BE2C (cell line): ENCODE data around the gene NUTM2F. TPM values are rescaled to one million over a fixed set of nuclear protein-coding genes. Genes with fewer than 3 reads are reported as not detected.
"Not testable (repeated sequence)": the region's sequence is repeated elsewhere in the genome, so short reads cannot be mapped to it uniquely, and the experiment has no call there.

Experiments used
- DNase-seq: peaks from one replicate; pipeline ENCODE4 v3.0.0-alpha.2; 2020
- H3K27me3 ChIP-seq: fragments of 250-450 bp; sonication (Bioruptor Pico); 2 replicates; pipeline ENCODE4 v1.5.1; 2020; ENCODE audit warnings: mild to moderate bottlenecking
- H3K36me3 ChIP-seq: fragments of 250-450 bp; sonication (Bioruptor Pico); 2 replicates; pipeline ENCODE4 v1.5.1; 2020; ENCODE audit warnings: mild to moderate bottlenecking
- H3K4me1 ChIP-seq: fragments of 250-450 bp; sonication (Bioruptor Pico); 2 replicates; pipeline ENCODE4 v1.5.1; 2020
- H3K4me3 ChIP-seq: 2 replicates; pipeline ENCODE4 v1.5.1; 2011; ENCODE audit warnings: low read depth, low read length
- H3K9me3 ChIP-seq: fragments of 250-450 bp; sonication (Bioruptor Pico); 2 replicates; pipeline ENCODE4 v1.5.1; 2020
- polyA plus RNA-seq: library from polyadenylated mRNA; unstranded; fragments of >200 nt; gene quantifications from one replicate; pipeline ENCODE4 v1.2.1, GENCODE V29; 2012; ENCODE audit warnings: low read depth, missing spikeins; ENCODE audit not compliant: insufficient read length, insufficient read depth

The NUTM2F gene, protein sequence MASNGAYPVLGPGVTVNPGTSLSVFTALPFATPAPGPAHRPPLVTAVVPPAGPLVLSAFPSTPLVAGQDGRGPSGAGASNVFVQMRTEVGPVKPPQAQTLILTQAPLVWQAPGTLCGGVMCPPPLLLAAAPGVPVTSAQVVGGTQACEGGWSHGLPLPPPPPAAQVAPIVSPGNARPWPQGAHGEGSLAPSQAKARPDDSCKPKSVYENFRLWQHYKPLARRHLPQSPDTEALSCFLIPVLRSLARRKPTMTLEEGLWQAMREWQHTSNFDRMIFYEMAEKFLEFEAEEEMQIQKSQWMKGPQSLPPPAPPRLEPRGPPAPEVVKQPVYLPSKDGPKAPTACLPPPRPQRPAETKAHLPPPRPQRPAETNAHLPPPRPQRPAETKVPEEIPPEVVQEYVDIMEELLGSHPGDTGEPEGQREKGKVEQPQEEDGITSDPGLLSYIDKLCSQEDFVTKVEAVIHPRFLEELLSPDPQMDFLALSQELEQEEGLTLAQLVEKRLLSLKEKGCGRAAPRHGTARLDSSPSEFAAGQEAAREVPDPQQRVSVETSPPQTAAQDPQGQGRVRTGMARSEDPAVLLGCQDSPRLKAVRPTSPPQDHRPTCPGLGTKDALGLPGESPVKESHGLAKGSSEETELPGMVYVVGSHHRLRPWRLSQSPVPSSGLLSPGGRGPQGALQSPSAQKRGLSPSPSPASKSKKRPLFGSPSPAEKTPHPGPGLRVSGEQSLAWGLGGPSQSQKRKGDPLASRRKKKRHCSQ
- 1.3 TPM for polyA plus RNA-seq

DNA sequence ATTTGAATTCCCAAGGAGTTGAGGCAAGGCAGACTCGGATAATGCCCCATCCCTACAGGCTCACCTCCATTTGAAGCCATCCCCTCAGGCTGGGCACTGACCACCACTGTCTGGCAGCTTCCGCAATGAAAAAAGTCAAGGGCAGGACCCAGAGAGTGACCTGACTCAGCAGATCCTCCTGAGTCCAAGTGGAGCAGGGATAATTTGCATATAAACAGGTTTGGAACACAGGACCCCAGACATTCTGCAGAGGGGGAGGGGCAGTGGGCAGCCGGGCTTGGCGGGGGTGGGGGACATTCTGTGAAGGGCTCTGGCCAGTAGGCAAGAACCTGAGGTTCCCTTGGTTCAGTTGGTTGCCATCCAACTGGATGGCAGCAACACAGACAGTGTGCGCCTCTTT is at the start of gene NUTM2F:
NUTM2F (minus strand) TSS at position 101 of the 400 bp plus-strand sequence; CDS start at position 80, 21 bp downstream.
- not testable (repeated sequence) for H3K9me3 ChIP-seq, H3K27me3 ChIP-seq, DNase-seq, H3K4me1 ChIP-seq, H3K36me3 ChIP-seq, H3K4me3 ChIP-seq

DNA sequence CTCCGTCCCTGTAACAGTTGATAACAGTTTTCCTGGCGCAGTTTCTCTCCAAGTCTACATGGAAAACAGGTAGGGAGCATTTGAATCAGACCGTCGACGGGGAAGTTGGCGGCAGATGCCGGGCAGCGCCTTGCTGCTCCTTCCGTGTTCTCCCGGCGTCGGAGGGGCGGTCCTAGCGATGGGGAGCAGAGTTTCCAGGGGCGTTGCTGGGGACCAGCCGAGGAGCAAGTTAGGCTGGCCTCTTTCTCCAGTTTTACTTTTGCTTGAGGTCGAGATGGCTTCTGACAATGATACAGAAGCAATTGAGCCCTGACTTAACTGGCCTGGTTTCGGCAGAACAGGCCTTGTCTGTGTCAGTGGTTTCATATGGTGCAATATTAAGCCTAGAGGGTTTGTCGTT is 46.8 kb upstream of the NUTM2F start:
- H3K27me3 ChIP-seq, H3K36me3 ChIP-seq, H3K9me3 ChIP-seq, H3K4me1 ChIP-seq, DNase-seq: not testable (repeated sequence)
- peak overlapping the region; percentile 60 for H3K4me3 ChIP-seq

- H3K9me3 ChIP-seq = not testable (repeated sequence)
- peak overlapping the region; percentile 60 for H3K4me3 ChIP-seq
Observed at GRCh38 chr9:94374176-94375056, 46.0 kb upstream of the NUTM2F start.

GRCh38 chr9:94373779-94374175 is 45.3 kb upstream of the NUTM2F start:
- not testable (repeated sequence) for H3K4me1 ChIP-seq, H3K36me3 ChIP-seq, H3K9me3 ChIP-seq, H3K27me3 ChIP-seq, DNase-seq
- peak overlapping the region; percentile 54 for H3K4me3 ChIP-seq

More at GRCh38 chr9:94374176-94375056, 46.0 kb upstream of the NUTM2F start:
- DNase-seq = peak; percentile 95
- H3K36me3 ChIP-seq, H3K27me3 ChIP-seq, H3K4me1 ChIP-seq: not testable (repeated sequence)

- not testable (repeated sequence) for H3K27me3 ChIP-seq, DNase-seq, H3K4me1 ChIP-seq, H3K4me3 ChIP-seq, H3K36me3 ChIP-seq, H3K9me3 ChIP-seq
Observed at GRCh38 chr9:94370266-94370665, 41.8 kb upstream of the NUTM2F start.

GRCh38 chr9:94364093-94364614 is 35.7 kb upstream of the NUTM2F start:
- H3K4me1 ChIP-seq, H3K4me3 ChIP-seq, H3K27me3 ChIP-seq, H3K36me3 ChIP-seq, H3K9me3 ChIP-seq: not testable (repeated sequence)
- peak; percentile 42 for DNase-seq

- H3K4me3 ChIP-seq, DNase-seq, H3K27me3 ChIP-seq, H3K4me1 ChIP-seq, H3K36me3 ChIP-seq, H3K9me3 ChIP-seq: not testable (repeated sequence)
Observed at GRCh38 chr9:94357158-94357557, 28.7 kb upstream of the NUTM2F start.

- not testable (repeated sequence) for H3K4me1 ChIP-seq, H3K27me3 ChIP-seq, H3K36me3 ChIP-seq, DNase-seq, H3K9me3 ChIP-seq, H3K4me3 ChIP-seq
Observed at GRCh38 chr9:94351901-94352723, 23.7 kb upstream of the NUTM2F start.

- not testable (repeated sequence) for DNase-seq, H3K4me1 ChIP-seq, H3K9me3 ChIP-seq, H3K4me3 ChIP-seq, H3K27me3 ChIP-seq, H3K36me3 ChIP-seq
Observed at GRCh38 chr9:94348754-94349153, 20.3 kb upstream of the NUTM2F start.

DNA sequence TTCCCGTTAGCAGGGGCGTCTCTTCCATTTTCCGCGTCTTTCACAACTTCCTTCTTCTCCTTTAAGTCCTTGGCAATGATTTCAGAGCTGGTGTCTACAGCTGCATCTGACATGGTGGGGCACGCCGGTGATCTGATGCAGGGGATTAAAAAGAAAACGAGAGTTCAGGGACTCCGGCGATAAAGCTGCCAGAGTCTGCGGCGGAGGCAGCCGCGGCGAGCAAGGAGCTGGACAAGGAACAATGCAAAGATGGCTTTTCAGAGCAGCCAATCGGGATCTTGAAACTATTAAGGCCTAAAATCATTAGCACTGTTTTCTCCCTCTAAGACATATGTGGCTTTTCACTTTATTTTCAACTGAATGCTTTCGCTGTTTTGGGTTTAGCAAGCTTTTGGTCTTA is 19.0 kb upstream of the NUTM2F start:
- DNase-seq, H3K27me3 ChIP-seq, H3K36me3 ChIP-seq, H3K4me1 ChIP-seq, H3K9me3 ChIP-seq, H3K4me3 ChIP-seq: not testable (repeated sequence)

GRCh38 chr9:94341703-94342102 is 13.3 kb upstream of the NUTM2F start:
- H3K4me3 ChIP-seq, DNase-seq, H3K36me3 ChIP-seq, H3K27me3 ChIP-seq, H3K9me3 ChIP-seq, H3K4me1 ChIP-seq: not testable (repeated sequence)

GRCh38 chr9:94340750-94341149 is 12.3 kb upstream of the NUTM2F start:
- H3K4me3 ChIP-seq, H3K36me3 ChIP-seq, DNase-seq, H3K9me3 ChIP-seq, H3K27me3 ChIP-seq, H3K4me1 ChIP-seq: not testable (repeated sequence)

DNA sequence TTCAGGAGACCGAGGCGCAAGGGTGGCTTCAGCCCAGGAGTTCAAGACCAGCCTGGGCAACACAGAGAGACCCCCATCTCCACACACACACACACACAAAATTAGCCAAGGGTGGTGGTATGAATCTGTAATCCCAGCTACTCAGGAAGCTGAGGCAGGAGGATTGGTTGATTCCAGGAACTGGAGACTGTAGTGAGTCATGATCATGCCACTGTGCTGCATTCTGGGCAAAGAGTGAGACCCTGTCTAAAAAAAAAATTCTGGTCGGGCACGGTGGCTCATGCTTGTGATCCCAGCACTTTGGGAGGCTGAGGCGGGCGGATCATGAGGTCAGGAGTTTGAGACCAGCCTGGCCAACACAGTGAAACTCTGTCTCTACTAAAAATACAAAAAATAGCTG is 11.2 kb upstream of the NUTM2F start:
- DNase-seq, H3K36me3 ChIP-seq, H3K9me3 ChIP-seq, H3K27me3 ChIP-seq, H3K4me1 ChIP-seq, H3K4me3 ChIP-seq: not testable (repeated sequence)

- H3K9me3 ChIP-seq, H3K27me3 ChIP-seq, DNase-seq, H3K36me3 ChIP-seq, H3K4me3 ChIP-seq, H3K4me1 ChIP-seq: not testable (repeated sequence)
Observed at GRCh38 chr9:94338723-94339122, 10.3 kb upstream of the NUTM2F start.

DNA sequence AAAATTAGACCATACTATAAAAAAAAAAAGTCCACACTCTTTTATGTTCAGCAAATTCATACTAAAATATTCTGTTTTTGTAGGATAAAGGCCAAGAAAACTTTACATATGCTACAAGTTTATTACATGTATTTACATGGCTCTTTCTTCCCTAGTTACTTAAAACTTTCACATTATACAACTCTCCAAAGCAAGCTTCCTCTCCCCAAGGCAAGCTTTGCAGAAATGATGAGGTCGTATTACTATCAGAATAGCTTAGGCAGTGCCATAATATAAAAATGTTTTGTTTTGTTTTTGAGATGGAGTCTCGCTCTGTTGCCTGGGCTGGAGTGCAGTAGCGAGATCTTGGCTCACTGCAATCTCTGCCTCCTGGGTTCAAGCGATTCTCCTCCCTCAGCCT is 8.0 kb upstream of the NUTM2F start:
- not testable (repeated sequence) for H3K9me3 ChIP-seq, H3K4me3 ChIP-seq, DNase-seq, H3K4me1 ChIP-seq, H3K36me3 ChIP-seq, H3K27me3 ChIP-seq
